GM12872 (cell line): Measurements from ENCODE around the gene WBP2.

ENCODE experiments used
- TF ChIP-seq, protein P1 (sequence below): IDR thresholded peaks from 3 replicates; pipeline ENCODE4 v1.5.1; 2011; ENCODE audit warnings: low read depth, mild to moderate bottlenecking, low read length, moderate library complexity; ENCODE audit not compliant: insufficient read depth

The WBP2 gene

DNA sequence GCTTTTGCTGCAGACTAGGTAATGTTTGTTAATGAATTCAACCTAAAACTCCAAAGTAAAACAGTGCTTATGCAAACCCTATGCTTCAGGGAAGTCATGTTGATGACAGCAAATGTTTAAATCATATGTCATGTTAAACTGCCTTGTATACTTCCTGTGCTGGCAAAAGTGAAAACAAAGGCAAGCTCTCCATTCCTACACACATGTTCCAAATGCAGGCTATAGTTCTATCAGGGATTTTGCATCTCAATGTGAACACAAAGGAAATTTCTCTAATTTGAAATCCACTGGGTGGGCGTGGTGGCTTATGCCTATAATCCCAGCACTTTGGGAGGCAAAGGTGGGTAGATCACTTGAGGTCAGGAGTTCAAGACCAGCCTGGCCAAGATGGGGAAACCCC is 51.3 kb downstream of the WBP2 start:
- TF ChIP-seq, protein P1, sequence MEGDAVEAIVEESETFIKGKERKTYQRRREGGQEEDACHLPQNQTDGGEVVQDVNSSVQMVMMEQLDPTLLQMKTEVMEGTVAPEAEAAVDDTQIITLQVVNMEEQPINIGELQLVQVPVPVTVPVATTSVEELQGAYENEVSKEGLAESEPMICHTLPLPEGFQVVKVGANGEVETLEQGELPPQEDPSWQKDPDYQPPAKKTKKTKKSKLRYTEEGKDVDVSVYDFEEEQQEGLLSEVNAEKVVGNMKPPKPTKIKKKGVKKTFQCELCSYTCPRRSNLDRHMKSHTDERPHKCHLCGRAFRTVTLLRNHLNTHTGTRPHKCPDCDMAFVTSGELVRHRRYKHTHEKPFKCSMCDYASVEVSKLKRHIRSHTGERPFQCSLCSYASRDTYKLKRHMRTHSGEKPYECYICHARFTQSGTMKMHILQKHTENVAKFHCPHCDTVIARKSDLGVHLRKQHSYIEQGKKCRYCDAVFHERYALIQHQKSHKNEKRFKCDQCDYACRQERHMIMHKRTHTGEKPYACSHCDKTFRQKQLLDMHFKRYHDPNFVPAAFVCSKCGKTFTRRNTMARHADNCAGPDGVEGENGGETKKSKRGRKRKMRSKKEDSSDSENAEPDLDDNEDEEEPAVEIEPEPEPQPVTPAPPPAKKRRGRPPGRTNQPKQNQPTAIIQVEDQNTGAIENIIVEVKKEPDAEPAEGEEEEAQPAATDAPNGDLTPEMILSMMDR, result no peak

DNA sequence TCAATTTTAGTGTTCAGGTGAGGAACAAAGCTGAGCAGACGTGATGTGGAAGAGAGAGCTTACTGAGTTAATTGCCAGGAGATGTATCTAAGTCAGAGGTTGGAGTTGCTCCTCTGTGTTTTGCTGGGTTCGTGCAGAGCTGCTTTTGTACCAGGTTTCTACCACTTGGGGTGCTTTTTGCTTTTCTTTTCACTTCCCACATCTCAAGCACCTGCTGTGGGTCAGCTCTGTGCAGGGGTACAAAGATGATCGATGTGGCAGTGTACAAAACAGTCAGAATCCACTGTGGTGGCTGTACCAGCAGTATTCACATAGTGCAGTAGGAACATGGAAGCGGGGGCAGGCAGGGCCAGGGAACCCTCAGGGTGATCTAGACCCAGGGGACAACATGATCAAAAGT is 55.7 kb downstream of the WBP2 start:
- TF ChIP-seq, protein P1, result peak; percentile 27; the same call in 2 of the 3 replicates

DNA sequence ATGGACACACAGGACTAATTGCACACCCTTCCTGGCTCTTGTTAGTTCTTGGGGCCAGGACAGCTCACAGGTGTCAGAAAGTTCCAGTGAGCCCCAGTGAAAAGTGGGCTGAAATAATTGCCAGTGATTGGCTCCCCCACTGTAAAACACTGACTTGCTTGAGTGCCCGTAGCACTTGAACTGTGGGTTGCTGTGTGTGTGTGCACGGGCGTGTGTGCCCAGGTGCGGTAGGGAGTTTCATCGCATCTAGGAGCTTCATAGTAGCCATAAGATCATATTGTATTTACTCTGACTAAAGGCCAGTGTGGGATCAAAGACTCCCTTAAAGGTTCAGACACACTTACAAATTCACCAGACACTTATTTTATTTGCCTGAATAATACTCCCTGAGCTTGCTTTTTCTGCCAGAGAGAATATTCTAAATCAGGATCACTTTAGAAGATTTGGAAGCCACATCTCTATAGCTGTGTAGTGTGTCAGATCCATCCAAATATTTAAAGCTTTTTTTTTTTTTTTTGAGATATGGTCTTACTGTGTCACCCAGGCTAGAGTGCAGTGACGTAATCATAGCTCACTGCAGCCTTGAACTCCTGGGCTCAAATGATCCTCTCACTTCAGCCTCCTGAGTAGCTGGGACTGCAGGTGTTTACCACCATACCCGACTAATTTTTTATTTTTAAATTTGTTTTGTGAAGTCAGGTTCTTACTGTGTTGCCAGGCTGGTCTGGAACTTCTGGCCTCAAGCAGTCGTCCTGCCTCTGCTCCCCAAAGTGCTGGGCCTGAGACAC is 59.1 kb downstream of the WBP2 start:
- TF ChIP-seq, protein P1, result no peak
